PFSK-1 (cell line): Measurements from ENCODE around the gene LNX1.

Source experiments
- FOXP2 ChIP-seq: optimal IDR thresholded peaks from 2 replicates; pipeline ENCODE3; 2011; ENCODE audit warnings: borderline replicate concordance, control low read depth, inconsistent platforms; ENCODE audit not compliant: insufficient read depth; ENCODE audit errors: extremely low read length, extremely low read depth
- POLR2AphosphoS5 ChIP-seq: IDR thresholded peaks from 2 replicates; pipeline ENCODE4 v1.6.1; 2012; ENCODE audit warnings: low read depth, mild to moderate bottlenecking, control low read depth, low read length, moderate library complexity
- REST ChIP-seq, 2 experiments: IDR thresholded peaks; 2 replicates each; pipeline versions ENCODE4 v1.6.1 to v1.8.0; 2011 to 2012; ENCODE audit warnings: low read depth in 2 of 2, low read length in 2 of 2, control low read depth in 1 of 2, inconsistent platforms in 1 of 2, mild to moderate bottlenecking in 1 of 2, moderate library complexity in 1 of 2; ENCODE audit not compliant: insufficient read depth in 1 of 2
- SIN3A ChIP-seq: IDR thresholded peaks from 2 replicates; pipeline ENCODE4 v1.6.1; 2012; ENCODE audit warnings: mild to moderate bottlenecking, low read length, moderate library complexity, borderline replicate concordance; ENCODE audit not compliant: insufficient read depth
- TAF1 ChIP-seq: IDR thresholded peaks from 2 replicates; pipeline ENCODE4 v1.6.1; 2012; ENCODE audit warnings: low read length, control low read depth, borderline replicate concordance; ENCODE audit not compliant: insufficient read depth

GRCh38 chr4:53538756-53539155, 52.5 kb downstream of the LNX1 start:
- TF ChIP-seq REST (IDR thresholded peaks at IDR 0.05; ENCODE audit: insufficient read depth in 1 of 2, low read depth in 2 of 2, low read length in 2 of 2) (no peak), SIN3A (no peak), POLR2AphosphoS5 (no peak), TAF1 (no peak), FOXP2 (no peak)
